HEK293T (cell line): ENCODE results near the gene CPEB1.

Experiments
- CTCF ChIA-PET: fragments of 350-600 bp; formaldehyde crosslinking; extraction: SDS; loops from one replicate; lab custom pipeline; 2021; ENCODE audit warnings: antibody characterized with exemption, inconsistent platforms; lab: Yijun Ruan, JAX
- POLR2A ChIA-PET: fragments of 350-600 bp; formaldehyde crosslinking; extraction: SDS; loops from one replicate; lab custom pipeline; 2020; ENCODE audit warnings: antibody characterized with exemption, inconsistent platforms; lab: Yijun Ruan, JAX
- DNase-seq: peaks from one replicate; pipeline ENCODE4 v3.0.0; 2012; ENCODE audit warnings: mixed read lengths; ENCODE audit errors: extremely low spot score
- ARNT ChIP-seq: fragments of 450-650 bp; IDR thresholded peaks from 2 replicates; pipeline ENCODE4 v1.6.1; 2017; ENCODE audit warnings: mild to moderate bottlenecking
- BHLHE40 ChIP-seq: fragments of 450-650 bp; IDR thresholded peaks from 2 replicates; pipeline ENCODE4 v1.6.1; 2016; ENCODE audit warnings: mild to moderate bottlenecking, moderate library complexity, borderline replicate concordance
- CTBP1 ChIP-seq: fragments of 450-650 bp; IDR thresholded peaks from 2 replicates; pipeline ENCODE4 v1.6.1; 2016; ENCODE audit warnings: borderline replicate concordance
- ELF4 ChIP-seq: fragments of 450-650 bp; IDR thresholded peaks from 2 replicates; pipeline ENCODE4 v1.6.1; 2017; ENCODE audit warnings: antibody characterized with exemption
- FOXA1 ChIP-seq: fragments of 450-650 bp; IDR thresholded peaks from 2 replicates; pipeline ENCODE4 v1.6.1; 2016; ENCODE audit warnings: mild to moderate bottlenecking
- FOXK2 ChIP-seq: fragments of 450-650 bp; IDR thresholded peaks from 2 replicates; pipeline ENCODE4 v1.6.1; 2016; ENCODE audit warnings: mild to moderate bottlenecking
- FOXM1 ChIP-seq: fragments of 450-650 bp; IDR thresholded peaks from 2 replicates; pipeline ENCODE4 v1.6.1; 2017; ENCODE audit warnings: mild to moderate bottlenecking, borderline replicate concordance
- HDGF ChIP-seq: fragments of 450-650 bp; IDR thresholded peaks from 2 replicates; pipeline ENCODE4 v1.6.1; 2017; ENCODE audit warnings: antibody characterized with exemption, borderline replicate concordance
- L3MBTL2 ChIP-seq: fragments of 450-650 bp; conservative IDR thresholded peaks from 2 replicates; pipeline ENCODE4 v1.6.1; 2016; ENCODE audit warnings: mild to moderate bottlenecking
- LEF1 ChIP-seq: fragments of 450-650 bp; IDR thresholded peaks from 2 replicates; pipeline ENCODE4 v1.6.1; 2017; ENCODE audit warnings: mild to moderate bottlenecking, borderline replicate concordance
- NFRKB ChIP-seq: fragments of 450-650 bp; IDR thresholded peaks from 2 replicates; pipeline ENCODE4 v1.6.1; 2016; ENCODE audit warnings: mild to moderate bottlenecking, moderate library complexity
- PKNOX1 ChIP-seq: fragments of 450-650 bp; IDR thresholded peaks from 2 replicates; pipeline ENCODE4 v1.6.1; 2016
- SP1 ChIP-seq: fragments of 450-650 bp; IDR thresholded peaks from 2 replicates; pipeline ENCODE4 v1.6.1; 2017
- SUZ12 ChIP-seq: fragments of 450-650 bp; IDR thresholded peaks from 2 replicates; pipeline ENCODE4 v1.6.1; 2016; ENCODE audit warnings: mild to moderate bottlenecking
- TARDBP ChIP-seq: fragments of 450-650 bp; IDR thresholded peaks from 2 replicates; pipeline ENCODE4 v1.6.1; 2016
- ZNF384 ChIP-seq: fragments of 450-650 bp; IDR thresholded peaks from 2 replicates; pipeline ENCODE4 v1.6.1; 2016

The CPEB1 gene

GRCh38 chr15:82570721-82571508 lies 76.2 kb downstream of the CPEB1 start:
- TF ChIP-seq BHLHE40 (no peak), HDGF (no peak), FOXK2 (no peak), FOXA1 (no peak), SP1 (no peak), SUZ12 (no peak), PKNOX1 (no peak)
- ChIA-PET POLR2A (interaction anchor here (0.6 to 3.8 kb wide), 3 partner anchors 30 to 373 kb away, joined by 3 to 24 read pairs (median 8); partner anchors contain the start of gene RPS17), CTCF (no interaction called here)

GRCh38 chr15:82569834-82570233 lies 77.3 kb downstream of the CPEB1 start:
- POLR2A ChIA-PET: interaction anchor here (1.2 kb wide), 1 partner anchor 30 kb away, joined by 5 read pairs; the partner anchor contains the start of gene RPS17
- no peak for TF ChIP-seq ELF4
- no peak for TF ChIP-seq FOXM1
- no peak for TF ChIP-seq PKNOX1
- TF ChIP-seq LEF1: no peak
- no peak for TF ChIP-seq HDGF
- TF ChIP-seq BHLHE40: no peak
- TF ChIP-seq FOXK2: no peak
- no peak for TF ChIP-seq FOXA1
- no peak for TF ChIP-seq TARDBP
- no peak for TF ChIP-seq NFRKB
- TF ChIP-seq SUZ12: no peak
- TF ChIP-seq ARNT: no peak
- no peak for TF ChIP-seq ZNF384
- TF ChIP-seq CTBP1: no peak
- no peak for TF ChIP-seq L3MBTL2
- TF ChIP-seq SP1: no peak
- CTCF ChIA-PET: no interaction called here
- DNase-seq: no peak

More at GRCh38 chr15:82570721-82571508, 76.2 kb downstream of the CPEB1 start:
- DNase-seq: no peak

- POLR2A ChIA-PET: interaction anchor here (1.2 kb wide), 1 partner anchor 29 kb away, joined by 5 read pairs; the partner anchor contains the start of gene RPS17
- no peak for DNase-seq
- no peak for TF ChIP-seq SP1
- TF ChIP-seq PKNOX1: no peak
- no peak for TF ChIP-seq HDGF
- TF ChIP-seq ELF4: no peak
- TF ChIP-seq CTBP1: no peak
- TF ChIP-seq FOXK2: no peak
- TF ChIP-seq FOXM1: no peak
- no peak for TF ChIP-seq SUZ12
- no peak for TF ChIP-seq NFRKB
- no peak for TF ChIP-seq L3MBTL2
- no peak for TF ChIP-seq FOXA1
- CTCF ChIA-PET: interaction anchor here (0.9 kb wide), 1 partner anchor 26 kb away, joined by 3 read pairs; no protein-coding TSS in a partner anchor
Measured at GRCh38 chr15:82568986-82569385, 78.2 kb downstream of the CPEB1 start.

GRCh38 chr15:82567661-82568060 lies 79.5 kb downstream of the CPEB1 start:
- CTCF ChIA-PET: interaction anchor here (0.6 kb wide), 1 partner anchor 63 kb away, joined by 3 read pairs; no protein-coding TSS in a partner anchor
- no peak for TF ChIP-seq NFRKB
- TF ChIP-seq ARNT: no peak
- no peak for TF ChIP-seq FOXK2
- TF ChIP-seq HDGF: no peak
- TF ChIP-seq CTBP1: no peak
- no peak for TF ChIP-seq PKNOX1
- TF ChIP-seq SUZ12: no peak
- no peak for TF ChIP-seq TARDBP
- no peak for TF ChIP-seq L3MBTL2
- no peak for TF ChIP-seq LEF1
- TF ChIP-seq FOXA1: no peak
- TF ChIP-seq ZNF384: no peak
- TF ChIP-seq ELF4: no peak
- TF ChIP-seq BHLHE40: no peak
- no peak for TF ChIP-seq SP1
- no peak for TF ChIP-seq FOXM1
- POLR2A ChIA-PET: interaction anchor here (3.1 kb wide), 1 partner anchor 27 kb away, joined by 19 read pairs; the partner anchor contains the start of gene RPS17
- no peak for DNase-seq

- POLR2A ChIA-PET: interaction anchor here (1.0 to 3.1 kb wide), 2 partner anchors 26 to 31 kb away, joined by 3 to 19 read pairs; partner anchors contain the start of gene RPS17
- TF ChIP-seq NFRKB (no peak), SUZ12 (no peak), ARNT (no peak), TARDBP (no peak), ELF4 (no peak), FOXM1 (no peak), FOXK2 (no peak), HDGF (no peak), SP1 (no peak), ZNF384 (no peak), BHLHE40 (no peak), PKNOX1 (no peak), L3MBTL2 (no peak), CTBP1 (no peak), FOXA1 (no peak), LEF1 (no peak)
- CTCF ChIA-PET: interaction anchor here (0.8 kb wide), 1 partner anchor 27 kb away, joined by 3 read pairs; the partner anchor contains the start of gene RPS17
- no peak for DNase-seq
Measured at GRCh38 chr15:82566690-82567089, 80.5 kb downstream of the CPEB1 start.
